SK-N-MC (cell line): ENCODE data around the gene ARPC4.

Source experiments
- EZH2 ChIP-seq: fragments of 200-600 bp; sonication (generic); IDR thresholded peaks from one replicate; pipeline ENCODE4 v1.6.1; 2017; ENCODE audit warnings: antibody characterized with exemption
- FOXP2 ChIP-seq: optimal IDR thresholded peaks from 2 replicates; pipeline ENCODE3; 2011; ENCODE audit warnings: mild to moderate bottlenecking, moderate library complexity; ENCODE audit not compliant: insufficient read depth; ENCODE audit errors: extremely low read length, control extremely low read depth
- POLR2AphosphoS5 ChIP-seq: IDR thresholded peaks from 2 replicates; pipeline ENCODE4 v1.6.1; 2012; ENCODE audit warnings: mild to moderate bottlenecking, low read depth, low read length, borderline replicate concordance

DNA sequence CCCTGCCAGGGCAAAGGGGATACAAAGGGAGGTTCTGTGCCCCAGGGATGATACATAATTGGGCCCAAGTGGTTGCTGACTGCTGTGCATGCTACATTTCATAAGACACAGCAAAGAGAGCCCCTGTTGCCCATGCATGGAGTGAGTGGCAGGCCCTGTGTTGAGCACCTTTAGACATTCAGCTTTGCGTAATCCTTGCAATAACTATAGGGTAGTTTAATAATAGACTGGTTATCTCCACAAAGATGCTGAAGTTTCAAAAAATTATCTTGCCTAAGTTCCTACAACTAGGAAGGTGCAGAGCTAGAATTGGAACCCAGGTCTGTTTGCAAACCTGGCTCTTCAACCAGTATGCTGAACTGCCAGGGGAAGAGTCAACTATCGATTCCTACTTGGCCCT lies 44.9 kb upstream of the ARPC4 start:
- TF ChIP-seq POLR2AphosphoS5 (no peak), EZH2 (no peak), FOXP2 (no peak)
